HFFc6 (cell line): ENCODE measurements around the gene ENDOV. TPM values are rescaled to one million over a fixed set of nuclear protein-coding genes. Genes with fewer than 3 reads are reported as not detected.
"Not testable (repeated sequence)": the region's sequence is repeated elsewhere in the genome, so short reads cannot be mapped to it uniquely, and the experiment has no call there.

Source experiments
- DNase-seq: peaks from one replicate; pipeline ENCODE4 v3.0.0-alpha.2; 2018
- H3K27ac Mint-ChIP-seq: 2 replicates; pipeline ENCODE4 v1.8.0; 2020; ENCODE audit warnings: mild to moderate bottlenecking, mixed read lengths
- H3K27me3 Mint-ChIP-seq: 2 replicates; pipeline ENCODE4 v1.8.0; 2021; ENCODE audit warnings: mild to moderate bottlenecking, moderate library complexity, mixed read lengths; ENCODE audit not compliant: insufficient read depth
- H3K36me3 Mint-ChIP-seq: 2 replicates; pipeline ENCODE4 v1.8.0; 2021; ENCODE audit warnings: low read depth, mixed read lengths
- H3K4me1 Mint-ChIP-seq: 2 replicates; pipeline ENCODE4 v1.8.0; 2020; ENCODE audit warnings: low read depth, mixed read lengths
- H3K4me3 Mint-ChIP-seq: 2 replicates; pipeline ENCODE4 v1.8.0; 2020; ENCODE audit warnings: mild to moderate bottlenecking, moderate library complexity, mixed read lengths
- H3K9me3 Mint-ChIP-seq: 2 replicates; pipeline ENCODE4 v1.8.0; 2020; ENCODE audit warnings: mild to moderate bottlenecking, mixed read lengths
- total RNA-seq, 6 experiments: library from RNA; stranded (reverse); fragmentation: NEBNext Ultra II Directional; extraction: Animal tissue kit (Norgen Biotek cat#: 25700); gene quantifications; 2 replicates in 1 of 6; 3 replicates in 5 of 6; pipeline ENCODE4 v1.2.3, GENCODE V29; 2021
- TF ChIP-seq, protein P1 (sequence below): fragments of 200-600 bp; sonication (generic); IDR thresholded peaks from 2 replicates; pipeline ENCODE4 v1.5.0; 2021; ENCODE audit warnings: antibody characterized with exemption, mild to moderate bottlenecking

The ENDOV gene
- total RNA-seq, 6 experiments from 2014 or later, result 11.7 to 17.3 (median 13.7) TPM

DNA sequence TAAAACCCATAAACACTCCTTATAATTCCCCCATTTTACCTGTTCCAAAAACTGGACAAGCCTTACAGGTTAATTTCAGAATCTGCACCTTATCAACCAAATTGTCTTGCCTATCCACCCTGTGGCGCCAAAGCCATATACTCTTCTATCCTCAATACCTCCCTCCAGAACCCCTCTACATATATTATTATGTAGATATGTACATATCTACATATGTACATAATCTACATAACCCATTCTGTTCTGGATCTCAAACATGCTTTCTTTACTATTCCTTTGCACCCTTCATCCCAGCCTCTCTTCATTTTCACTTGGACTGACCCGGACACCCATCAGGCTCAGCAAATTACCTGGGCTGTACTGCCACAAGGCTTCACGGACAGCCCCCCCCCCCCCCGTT lies 12.0 kb upstream of the ENDOV start:
- Mint-ChIP-seq H3K27ac (no peak overlapping the region), H3K36me3 (no peaks in the 10 kb centered on the region), H3K27me3 (peaks cover 5% of the 10 kb centered on the region), H3K4me1 (no peaks in the 10 kb centered on the region), H3K9me3 (no peaks in the 10 kb centered on the region), H3K4me3 (no peak overlapping the region)
- no peak for DNase-seq
- TF ChIP-seq, protein P1, sequence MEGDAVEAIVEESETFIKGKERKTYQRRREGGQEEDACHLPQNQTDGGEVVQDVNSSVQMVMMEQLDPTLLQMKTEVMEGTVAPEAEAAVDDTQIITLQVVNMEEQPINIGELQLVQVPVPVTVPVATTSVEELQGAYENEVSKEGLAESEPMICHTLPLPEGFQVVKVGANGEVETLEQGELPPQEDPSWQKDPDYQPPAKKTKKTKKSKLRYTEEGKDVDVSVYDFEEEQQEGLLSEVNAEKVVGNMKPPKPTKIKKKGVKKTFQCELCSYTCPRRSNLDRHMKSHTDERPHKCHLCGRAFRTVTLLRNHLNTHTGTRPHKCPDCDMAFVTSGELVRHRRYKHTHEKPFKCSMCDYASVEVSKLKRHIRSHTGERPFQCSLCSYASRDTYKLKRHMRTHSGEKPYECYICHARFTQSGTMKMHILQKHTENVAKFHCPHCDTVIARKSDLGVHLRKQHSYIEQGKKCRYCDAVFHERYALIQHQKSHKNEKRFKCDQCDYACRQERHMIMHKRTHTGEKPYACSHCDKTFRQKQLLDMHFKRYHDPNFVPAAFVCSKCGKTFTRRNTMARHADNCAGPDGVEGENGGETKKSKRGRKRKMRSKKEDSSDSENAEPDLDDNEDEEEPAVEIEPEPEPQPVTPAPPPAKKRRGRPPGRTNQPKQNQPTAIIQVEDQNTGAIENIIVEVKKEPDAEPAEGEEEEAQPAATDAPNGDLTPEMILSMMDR, result no peak

DNA sequence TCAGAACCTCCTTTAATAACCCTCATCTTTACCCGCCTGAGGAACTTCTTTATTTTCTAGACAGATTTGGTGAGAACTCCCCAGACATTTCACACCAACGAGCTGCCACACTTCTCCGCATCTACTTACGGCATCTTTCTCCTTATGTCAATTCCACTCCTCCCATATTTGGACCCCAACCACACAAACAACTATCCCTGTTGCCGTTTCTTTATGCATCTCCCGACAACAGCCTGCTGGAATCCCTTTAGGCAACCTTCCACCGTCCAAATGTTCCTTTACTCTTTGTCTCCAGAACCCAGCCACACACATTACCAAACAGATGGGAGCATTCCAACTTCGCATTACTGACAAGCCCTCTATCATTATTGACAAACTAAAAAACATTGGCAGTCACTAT lies 8.8 kb upstream of the ENDOV start:
- Mint-ChIP-seq H3K9me3 (no peaks in the 10 kb centered on the region), H3K4me1 (no peaks in the 10 kb centered on the region), H3K27ac (no peak overlapping the region), H3K4me3 (no peak overlapping the region), H3K36me3 (no peaks in the 10 kb centered on the region), H3K27me3 (peaks cover 2% of the 10 kb centered on the region)
- TF ChIP-seq, protein P1, result no peak
- DNase-seq, result no peak

DNA sequence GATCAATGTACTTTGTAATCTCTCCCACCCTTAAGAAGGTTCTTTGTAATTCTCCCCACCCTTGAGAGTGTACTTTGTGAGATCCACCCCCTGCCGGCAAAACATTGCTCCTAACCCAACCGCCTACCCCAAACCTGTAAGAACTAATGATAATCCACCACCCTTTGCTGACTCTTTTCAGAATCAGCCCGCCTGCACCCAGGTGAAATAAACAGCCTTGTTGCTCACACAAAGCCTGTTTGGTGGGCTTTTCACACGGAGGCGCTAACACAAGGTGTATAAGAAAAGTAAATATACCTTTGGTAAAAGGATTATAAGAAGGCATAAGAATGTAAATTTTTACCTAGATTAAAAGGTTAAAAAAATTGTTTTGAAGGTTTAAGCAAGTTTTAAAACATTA lies 7.0 kb upstream of the ENDOV start:
- H3K36me3 Mint-ChIP-seq, H3K9me3 Mint-ChIP-seq, H3K27ac Mint-ChIP-seq, H3K4me3 Mint-ChIP-seq, DNase-seq, H3K27me3 Mint-ChIP-seq, H3K4me1 Mint-ChIP-seq: not testable (repeated sequence)

DNA sequence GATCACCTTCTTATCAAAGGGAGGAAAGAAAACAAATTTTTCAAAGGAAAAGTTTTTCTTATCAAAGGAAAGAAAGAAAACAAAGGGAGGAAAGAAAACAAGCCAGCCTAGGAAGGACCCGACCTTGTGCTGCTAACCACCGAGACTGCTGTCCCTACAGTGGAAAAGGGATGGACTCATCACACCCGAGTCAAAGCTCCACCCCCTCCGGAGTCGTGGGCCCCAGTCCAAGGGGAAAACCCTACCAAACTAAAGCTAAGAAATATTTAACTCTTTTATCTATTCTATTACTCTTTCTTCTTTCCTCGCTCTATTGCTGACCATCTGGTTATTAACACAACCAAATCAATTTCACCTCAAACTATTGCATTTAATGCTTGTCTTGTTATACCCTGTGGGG lies 6.1 kb upstream of the ENDOV start:
- DNase-seq, result no peak
- H3K9me3 Mint-ChIP-seq, result no peaks in the 10 kb centered on the region
- H3K4me3 Mint-ChIP-seq, result no peak overlapping the region
- peaks cover 2% of the 10 kb centered on the region for H3K27me3 Mint-ChIP-seq
- H3K27ac Mint-ChIP-seq, result no peak overlapping the region
- H3K36me3 Mint-ChIP-seq, result no peaks in the 10 kb centered on the region
- TF ChIP-seq, protein P1, result no peak
- H3K4me1 Mint-ChIP-seq, result peaks cover 7% of the 10 kb centered on the region

DNA sequence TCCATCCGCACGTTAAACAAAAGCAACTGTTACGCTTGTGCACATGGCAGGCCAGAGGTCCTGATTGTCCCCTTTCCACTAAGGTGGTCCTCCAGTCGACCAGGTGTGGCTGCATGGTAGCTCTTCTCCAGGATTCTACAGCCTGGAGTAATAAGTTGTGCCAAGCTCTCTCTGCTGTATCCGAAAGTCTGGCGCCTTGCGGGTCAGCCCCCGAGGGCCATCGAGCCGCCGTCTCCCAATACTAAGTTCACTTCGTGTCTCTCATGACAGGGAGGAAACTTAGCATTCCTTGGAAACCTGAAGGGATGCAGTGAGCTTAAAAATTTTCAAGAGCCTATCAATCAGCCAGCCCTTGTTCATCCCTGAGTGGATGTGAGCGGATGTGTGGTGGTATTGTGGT lies 5.3 kb upstream of the ENDOV start:
- H3K36me3 Mint-ChIP-seq, result no peaks in the 10 kb centered on the region
- H3K4me1 Mint-ChIP-seq, result peaks cover 14% of the 10 kb centered on the region
- H3K27me3 Mint-ChIP-seq, result peaks cover 3% of the 10 kb centered on the region
- no peaks in the 10 kb centered on the region for H3K9me3 Mint-ChIP-seq
- no peak for DNase-seq
- H3K4me3 Mint-ChIP-seq, result no peak overlapping the region
- no peak overlapping the region for H3K27ac Mint-ChIP-seq
- TF ChIP-seq, protein P1, result no peak

DNA sequence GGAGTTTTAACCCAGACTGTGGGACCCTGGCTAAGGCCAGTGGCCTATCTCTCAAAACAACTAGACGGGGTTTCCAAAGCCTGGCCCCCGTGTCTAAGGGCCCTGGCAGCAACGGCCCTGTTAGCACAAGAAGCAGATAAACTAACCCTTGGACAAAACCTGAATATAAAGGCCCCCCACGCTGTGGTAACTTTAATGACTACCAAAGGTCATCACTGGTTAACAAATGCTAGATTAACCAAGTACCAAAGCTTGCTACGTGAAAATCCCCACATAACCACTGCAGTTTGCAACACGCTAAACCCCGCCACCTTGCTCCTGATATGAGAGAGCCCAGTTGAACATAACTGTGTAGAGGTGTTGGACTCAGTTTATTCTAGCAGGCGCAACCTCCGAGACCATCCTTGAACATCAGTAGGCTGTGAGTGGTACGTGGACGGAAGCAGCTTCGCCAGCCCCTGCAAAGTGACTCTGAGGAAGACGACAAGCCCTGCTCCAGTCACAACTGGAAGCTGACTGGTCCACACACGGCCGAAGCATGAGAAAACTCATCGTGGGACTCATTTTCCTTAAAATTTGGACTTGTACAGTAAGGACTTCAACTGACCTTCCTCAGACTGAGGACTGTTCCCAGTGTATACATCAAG lies 4.4 kb upstream of the ENDOV start:
- not testable (repeated sequence) for H3K4me3 Mint-ChIP-seq, H3K36me3 Mint-ChIP-seq, DNase-seq, H3K27ac Mint-ChIP-seq, H3K27me3 Mint-ChIP-seq, H3K9me3 Mint-ChIP-seq
- peaks cover 14% of the 10 kb centered on the region for H3K4me1 Mint-ChIP-seq
